HepG2 (cell line): Measurements from ENCODE around the gene CALCR. TPM values are rescaled to one million over a fixed set of nuclear protein-coding genes. Genes with fewer than 3 reads are reported as not detected.

Source experiments
- ATAC-seq: fragments of 200-7000 bp; cut with Tn5 transposase; 3 replicates; pipeline ENCODE4 v1.9.1; 2020; ENCODE audit warnings: mild to moderate bottlenecking, moderate library complexity
- BruUV-seq: library from RNA; stranded (reverse); fragments of 400-500 nt; replicated peaks from 2 replicates; lab custom pipeline; 2021; lab: Mats Ljungman, UMichigan
- CTCF ChIA-PET: fragments of 300-600 bp; formaldehyde crosslinking; extraction: SDS; loops from one replicate; lab custom pipeline; 2021; ENCODE audit warnings: low total read pairs, inconsistent platforms, low intra/inter-chr PET ratio; lab: Yijun Ruan, JAX
- POLR2A ChIA-PET: fragments of 350-600 bp; sonication (Branson Sonifier 250); formaldehyde crosslinking; loops from one replicate; lab custom pipeline; 2020; ENCODE audit warnings: antibody characterized with exemption, inconsistent platforms; lab: Yijun Ruan, JAX
- DNase-seq: peaks from one replicate; pipeline ENCODE4 v3.0.0-alpha.2; 2015; ENCODE audit warnings: low spot score
- FAIRE-seq: peaks from 3 replicates; lab custom pipeline; 2011; peaks lifted over from hg19 to GRCh38; lab: Jason Lieb, UNC
- H2AFZ ChIP-seq: one replicate; pipeline ENCODE4 v1.6.1; 2011; ENCODE audit warnings: low read length, inconsistent platforms
- H3K27ac ChIP-seq: fragments of 300-600 bp; 3 replicates; pipeline ENCODE4 v1.8.0; 2011; ENCODE audit warnings: mixed run types, mild to moderate bottlenecking, mixed read lengths, low read length, inconsistent platforms; ENCODE audit not compliant: insufficient read depth; ENCODE audit errors: extremely low read length
- H3K27me3 ChIP-seq, 2 experiments: fragments of 200-600 bp in 1 of 2; 2 replicates in 1 of 2; 3 replicates in 1 of 2; pipeline versions ENCODE4 v1.6.0 to v1.8.0; 2011; ENCODE audit warnings: low read length in 2 of 2, mild to moderate bottlenecking in 2 of 2, moderate library complexity in 2 of 2, inconsistent platforms in 1 of 2; ENCODE audit not compliant: insufficient read depth in 2 of 2, control insufficient read depth in 1 of 2
- H3K36me3 ChIP-seq, 2 experiments: fragments of 200-600 bp in 1 of 2; replicated peaks in 1 of 2; 2 replicates in 1 of 2; 3 replicates in 1 of 2; pipeline versions ENCODE4 v1.5.1 to v1.8.0; 2011; ENCODE audit warnings: low read length in 2 of 2, inconsistent platforms in 1 of 2; ENCODE audit not compliant: insufficient read depth in 2 of 2, control insufficient read depth in 1 of 2
- H3K4me1 ChIP-seq: 2 replicates; pipeline ENCODE4 v1.5.1; 2012; ENCODE audit warnings: low read length, inconsistent platforms; ENCODE audit not compliant: insufficient read depth
- H3K4me2 ChIP-seq: 2 replicates; pipeline ENCODE4 v1.6.0; 2011; ENCODE audit warnings: low read depth, low read length, inconsistent platforms
- H3K4me3 ChIP-seq, 3 experiments: fragments of 200-600 bp in 1 of 3; sonication (generic), shearing (Covaris generic) in 1 of 3; replicated peaks in 1 of 3; 2 replicates each; pipeline ENCODE4 v1.5.1; 2011 to 2016; ENCODE audit warnings: low read length in 3 of 3, inconsistent platforms in 2 of 3, low read depth in 2 of 3, mild to moderate bottlenecking in 2 of 3, control low read depth in 1 of 3, mixed read lengths in 1 of 3; ENCODE audit not compliant: insufficient read depth in 1 of 3
- H3K79me2 ChIP-seq: one replicate; pipeline ENCODE4 v1.6.1; 2011; ENCODE audit warnings: low read length, inconsistent platforms; ENCODE audit not compliant: insufficient read depth
- H3K9ac ChIP-seq: 2 replicates; pipeline ENCODE4 v1.6.0; 2011; ENCODE audit warnings: mild to moderate bottlenecking, low read depth, low read length, inconsistent platforms; ENCODE audit not compliant: insufficient read depth
- H3K9me3 ChIP-seq: 2 replicates; pipeline ENCODE4 v1.5.1; 2012; ENCODE audit warnings: mild to moderate bottlenecking, low read length
- H4K20me1 ChIP-seq: 2 replicates; pipeline ENCODE4 v1.6.0; 2011; ENCODE audit warnings: inconsistent platforms, mild to moderate bottlenecking, low read length, moderate library complexity; ENCODE audit not compliant: insufficient read depth
- CENPT ChIP-seq: sonication (generic); formaldehyde crosslinking; IDR thresholded peaks from 2 replicates; pipeline ENCODE4 v1.8.0; 2022; ENCODE audit warnings: low read depth, mild to moderate bottlenecking, moderate library complexity, missing genetic modification reagents
- LCORL ChIP-seq, 2 experiments: fragments of 450-650 bp in 1 of 2; sonication (generic) in 1 of 2; formaldehyde crosslinking in 1 of 2; IDR thresholded peaks; 2 replicates each; pipeline versions ENCODE4 v1.5.0 to v1.6.1; 2017 to 2020; ENCODE audit warnings: antibody characterized with exemption in 1 of 2, missing genetic modification reagents in 1 of 2
- NFIB ChIP-seq: sonication (generic); formaldehyde crosslinking; IDR thresholded peaks from 2 replicates; pipeline ENCODE4 v1.9.0; 2021; ENCODE audit warnings: missing genetic modification reagents, mild to moderate bottlenecking, borderline replicate concordance
- UBTF ChIP-seq: sonication (generic); formaldehyde crosslinking; IDR thresholded peaks from 2 replicates; pipeline ENCODE4 v1.4.0; 2020; ENCODE audit warnings: mild to moderate bottlenecking, missing genetic modification reagents
- WIZ ChIP-seq: sonication (generic); formaldehyde crosslinking; IDR thresholded peaks from 2 replicates; pipeline ENCODE4 v1.5.1; 2020; ENCODE audit warnings: mild to moderate bottlenecking, missing genetic modification reagents
- ZBTB40 ChIP-seq, 2 experiments: fragments of 450-650 bp in 1 of 2; sonication (generic) in 1 of 2; formaldehyde crosslinking in 1 of 2; IDR thresholded peaks; 2 replicates each; pipeline versions ENCODE4 v1.6.1 to v1.8.0; 2016 to 2022; ENCODE audit warnings: antibody characterized with exemption in 1 of 2, mild to moderate bottlenecking in 1 of 2, missing genetic modification reagents in 1 of 2
- ZFP91 ChIP-seq: sonication (generic); formaldehyde crosslinking; IDR thresholded peaks from 2 replicates; pipeline ENCODE4 v1.9.0; 2022; ENCODE audit warnings: missing genetic modification reagents, mild to moderate bottlenecking, borderline replicate concordance
- ZNF788 ChIP-seq: sonication (generic); formaldehyde crosslinking; IDR thresholded peaks from 2 replicates; pipeline ENCODE4 v1.5.0; 2020; ENCODE audit warnings: mild to moderate bottlenecking, missing genetic modification reagents, borderline replicate concordance
- WGBS: methylation state at CpG from one replicate; pipeline ENCODE4 v1.1.6; 2017; ENCODE audit warnings: low lambda C conversion rate; 5-methylcytosine and 5-hydroxymethylcytosine counted together
- in situ Hi-C: cut with HindIII; loops from 2 replicates; pipeline ENCODE4 v1.10.0; 2017; ENCODE audit warnings: low pct_unique_long_range_greater_than_20kb; ENCODE audit not compliant: extremely low pct_ligation_motif_present
- intact Hi-C: fragments of 100-400 bp; cut with micrococcal nuclease; formaldehyde crosslinking; loops from one replicate; pipeline ENCODE4 v1.10.0; 2022; ENCODE audit not compliant: unreplicated experiment
- polyA plus RNA-seq, 8 experiments: library from polyadenylated mRNA; depleted of rRNA in 3 of 8; stranded (reverse) in 7 of 8; unstranded in 1 of 8; fragments of >200 nt; fragmentation: Illumina TruSeq in 4 of 8; extraction: Trizol in 4 of 8; gene quantifications; 2 replicates each; pipeline versions ENCODE4 v1.2.1 to v1.2.3, GENCODE V29; 2011 to 2016; ENCODE audit warnings: low read depth in 4 of 8, missing spikeins in 1 of 8, mixed read lengths in 1 of 8; ENCODE audit not compliant: insufficient read depth in 1 of 8
- total RNA-seq, 5 experiments: library from RNA; depleted of rRNA; stranded (reverse); fragments of >200 nt; fragmentation: Illumina TruSeq; extraction: Trizol; gene quantifications; 2 replicates each; pipeline ENCODE4 v1.2.3, GENCODE V29; 2016; ENCODE audit warnings: low read depth in 1 of 5

The CALCR gene
- total and polyA plus RNA-seq, 2 of the 13 experiments (the other 11 are each of a cell fraction or from before 2014, with no cell fraction given), result not detected

GRCh38 chr7:93562936-93563335 lies 11.6 kb downstream of the CALCR start:
- DNase-seq (no peak), FAIRE-seq (no peak), ATAC-seq (no peak)
- 0% methylated on average over 2 of the region's 2 CpGs for WGBS
- no peaks in the 10 kb centered on the region for H3K27me3 ChIP-seq
- no peaks in the 10 kb centered on the region for H3K9me3 ChIP-seq
- intact Hi-C loops (no loop called here), in situ Hi-C loops (no loop called here)
- no peak overlapping the region for H3K9ac ChIP-seq
- no TSS peak for BruUV-seq
- no peaks in the 10 kb centered on the region for H3K79me2 ChIP-seq
- H3K4me1 ChIP-seq, result no peaks in the 10 kb centered on the region
- H2AFZ ChIP-seq, result no peak overlapping the region
- ChIA-PET CTCF (no interaction called here), POLR2A (no interaction called here)
- no peak overlapping the region for H3K4me3 ChIP-seq
- H3K36me3 ChIP-seq, result no peaks in the 10 kb centered on the region
- no peak overlapping the region for H3K27ac ChIP-seq
- H3K4me2 ChIP-seq, result no peak overlapping the region
- H4K20me1 ChIP-seq, result no peaks in the 10 kb centered on the region
- TF ChIP-seq ZNF788 (no peak), CENPT (CRISPR knock-in tag) (no peak), LCORL (IDR thresholded peaks at IDR 0.05) (no peak), LCORL (CRISPR knock-in tag; IDR thresholded peaks at IDR 0.05) (no peak), ZBTB40 (IDR thresholded peaks at IDR 0.05) (no peak), ZBTB40 (CRISPR knock-in tag; IDR thresholded peaks at IDR 0.05) (no peak), ZFP91 (no peak), WIZ (CRISPR knock-in tag) (no peak), NFIB (CRISPR knock-in tag) (no peak), UBTF (no peak)
